PC-3 (cell line): ENCODE measurements around the gene NOG. TPM values are rescaled to one million over a fixed set of nuclear protein-coding genes. Genes with fewer than 3 reads are reported as not detected.

ENCODE experiments used
- ATAC-seq: fragments of 200-7000 bp; cut with Tn5 transposase; 2 replicates; pipeline ENCODE4 v1.9.1; 2020; ENCODE audit warnings: mild to moderate bottlenecking, moderate library complexity
- BruUV-seq: library from RNA; stranded (reverse); fragments of 400-500 nt; replicated peaks from 2 replicates; lab custom pipeline; 2021; lab: Mats Ljungman, UMichigan
- CTCF ChIA-PET: fragments of 300-600 bp; sonication (Branson Sonifier 250); formaldehyde crosslinking; loops from one replicate; lab custom pipeline; 2022; ENCODE audit warnings: antibody characterized with exemption; lab: Charles Lee
- POLR2A ChIA-PET: fragments of 300-600 bp; sonication (Branson Sonifier 250); formaldehyde crosslinking; loops from one replicate; lab custom pipeline; 2022; ENCODE audit warnings: antibody characterized with exemption; ENCODE audit not compliant: unreplicated experiment; lab: Charles Lee
- DNase-seq: peaks from one replicate; pipeline ENCODE4 v3.0.0-alpha.2; 2015
- H2AFZ ChIP-seq: fragments of 300-600 bp; sonication (generic); 2 replicates; pipeline ENCODE4 v1.6.0; 2016; ENCODE audit warnings: antibody characterized with exemption, low read length
- H3F3A ChIP-seq: fragments of 300-600 bp; sonication (generic); one replicate; pipeline ENCODE4 v1.6.0; 2017; ENCODE audit warnings: antibody characterized with exemption, low read length, control low read depth, mild to moderate bottlenecking; ENCODE audit not compliant: unreplicated experiment
- H3K27ac ChIP-seq: fragments of 300-600 bp; sonication (generic); 2 replicates; pipeline ENCODE4 v1.5.1; 2016; ENCODE audit warnings: mild to moderate bottlenecking, low read length
- H3K27me3 ChIP-seq: fragments of 300-600 bp; sonication (generic); 2 replicates; pipeline ENCODE4 v1.6.1; 2016; ENCODE audit warnings: low read length, mixed read lengths
- H3K36me3 ChIP-seq: fragments of 300-600 bp; sonication (generic); 2 replicates; pipeline ENCODE4 v1.6.1; 2016; ENCODE audit warnings: low read depth, mixed run types, low read length, mixed read lengths
- H3K4me1 ChIP-seq: fragments of 300-600 bp; sonication (generic); 2 replicates; pipeline ENCODE4 v1.5.1; 2016; ENCODE audit warnings: low read length; ENCODE audit not compliant: insufficient read depth
- H3K4me2 ChIP-seq: fragments of 300-600 bp; sonication (generic); 2 replicates; pipeline ENCODE4 v1.6.0; 2016; ENCODE audit warnings: low read length
- H3K4me3 ChIP-seq: fragments of 300-600 bp; sonication (generic); 2 replicates; pipeline ENCODE4 v1.5.1; 2016; ENCODE audit warnings: mild to moderate bottlenecking, low read length, mixed read lengths
- H3K79me2 ChIP-seq: fragments of 300-600 bp; sonication (generic); 2 replicates; pipeline ENCODE4 v1.6.1; 2017; ENCODE audit warnings: low read length, mixed read lengths
- H3K9ac ChIP-seq: fragments of 300-600 bp; sonication (generic); 2 replicates; pipeline ENCODE4 v1.6.0; 2016; ENCODE audit warnings: mild to moderate bottlenecking, low read length
- H3K9me2 ChIP-seq: fragments of 300-600 bp; sonication (generic); replicated peaks from 2 replicates; pipeline ENCODE4 v1.6.1; 2016; ENCODE audit warnings: mixed run types, low read length, mixed read lengths
- H3K9me3 ChIP-seq: fragments of 300-600 bp; sonication (generic); 2 replicates; pipeline ENCODE4 v1.6.1; 2016; ENCODE audit warnings: low read length, mixed read lengths
- H4K20me1 ChIP-seq: fragments of 300-600 bp; sonication (generic); 2 replicates; pipeline ENCODE4 v1.6.1; 2016; ENCODE audit warnings: low read length, mixed read lengths
- CTCF ChIP-seq: fragments of 300-600 bp; sonication (generic); conservative IDR thresholded peaks from 2 replicates; pipeline ENCODE4 v1.5.1; 2017; ENCODE audit warnings: antibody characterized with exemption, low read depth, mild to moderate bottlenecking, low read length
- EZH2 ChIP-seq: fragments of 300-600 bp; sonication (generic); IDR thresholded peaks from one replicate; pipeline ENCODE4 v1.6.1; 2017; ENCODE audit warnings: antibody characterized with exemption, mild to moderate bottlenecking, low read length; ENCODE audit not compliant: unreplicated experiment
- EZH2phosphoT487 ChIP-seq: fragments of 300-600 bp; sonication (generic); IDR thresholded peaks from 2 replicates; pipeline ENCODE4 v1.6.1; 2018; ENCODE audit warnings: mild to moderate bottlenecking, antibody characterized with exemption, low read length, borderline replicate concordance
- intact Hi-C: fragments of 100-400 bp; cut with micrococcal nuclease; formaldehyde crosslinking; loops from 2 replicates; pipeline ENCODE4 v1.9.0; 2023
- total RNA-seq: library from RNA; depleted of rRNA; stranded (reverse); fragments of >200 nt; gene quantifications from 2 replicates; pipeline ENCODE4 v1.2.3, GENCODE V29; 2014

The NOG gene
- total RNA-seq, 1 experiment from 2014 or later = 23.9 TPM

- Histone ChIP-seq H2AFZ (no peak overlapping the region), H3K27me3 (peaks cover 48% of the 10 kb centered on the region), H3K9me3 (no peaks in the 10 kb centered on the region), H3K9me2 (no peaks in the 10 kb centered on the region), H3K4me1 (no peaks in the 10 kb centered on the region), H3K36me3 (no peaks in the 10 kb centered on the region), H3K4me2 (no peak overlapping the region), H3F3A (no peaks in the 10 kb centered on the region), H3K79me2 (no peaks in the 10 kb centered on the region), H3K4me3 (no peak overlapping the region), H3K9ac (no peak overlapping the region), H3K27ac (no peak overlapping the region), H4K20me1 (no peaks in the 10 kb centered on the region)
- BruUV-seq = no TSS peak
- ChIA-PET POLR2A (no interaction called here), CTCF (no interaction called here)
- no peak for TF ChIP-seq EZH2phosphoT487
- no peak for TF ChIP-seq CTCF
- no peak for TF ChIP-seq EZH2
- ATAC-seq = no peak
- intact Hi-C loops = no loop called here
- no peak for DNase-seq
Observed at GRCh38 chr17:56558088-56558487, 35.4 kb upstream of the NOG start.

GRCh38 chr17:56570199-56570598 lies 23.3 kb upstream of the NOG start:
- no TSS peak for BruUV-seq
- no peak for TF ChIP-seq EZH2
- TF ChIP-seq CTCF = no peak
- no peak for TF ChIP-seq EZH2phosphoT487
- no peak for ATAC-seq
- no peak overlapping the region for H3K9ac ChIP-seq
- H3K4me1 ChIP-seq = no peaks in the 10 kb centered on the region
- no peaks in the 10 kb centered on the region for H3K36me3 ChIP-seq
- no peaks in the 10 kb centered on the region for H3K79me2 ChIP-seq
- H3K9me3 ChIP-seq = no peaks in the 10 kb centered on the region
- peak; percentile 21 for DNase-seq
- ChIA-PET CTCF (no interaction called here), POLR2A (no interaction called here)
- no peak overlapping the region for H3K4me3 ChIP-seq
- no peaks in the 10 kb centered on the region for H3K9me2 ChIP-seq
- no peak overlapping the region for H3K4me2 ChIP-seq
- H4K20me1 ChIP-seq = no peaks in the 10 kb centered on the region
- no peaks in the 10 kb centered on the region for H3F3A ChIP-seq
- no peak overlapping the region for H3K27ac ChIP-seq
- H2AFZ ChIP-seq = no peak overlapping the region
- intact Hi-C loops = no loop called here
- H3K27me3 ChIP-seq = peaks cover 65% of the 10 kb centered on the region

- Histone ChIP-seq H3K36me3 (no peaks in the 10 kb centered on the region), H2AFZ (no peak overlapping the region), H3K4me1 (no peaks in the 10 kb centered on the region), H4K20me1 (no peaks in the 10 kb centered on the region), H3K79me2 (no peaks in the 10 kb centered on the region), H3K9me2 (no peaks in the 10 kb centered on the region), H3K4me3 (no peak overlapping the region), H3K27me3 (peaks cover 70% of the 10 kb centered on the region), H3K9me3 (no peaks in the 10 kb centered on the region), H3K27ac (no peak overlapping the region), H3K9ac (no peak overlapping the region), H3F3A (no peaks in the 10 kb centered on the region), H3K4me2 (no peak overlapping the region)
- intact Hi-C loops = no loop called here
- POLR2A ChIA-PET = no interaction called here
- no TSS peak for BruUV-seq
- CTCF ChIA-PET = no interaction called here
- TF ChIP-seq EZH2 = no peak
- TF ChIP-seq CTCF = no peak
- no peak for TF ChIP-seq EZH2phosphoT487
- ATAC-seq (no peak), DNase-seq (no peak)
Observed at GRCh38 chr17:56571456-56571855, 22.0 kb upstream of the NOG start.
